GM12875 (cell line): ENCODE measurements around the gene MYO9A.

Source experiments
- H3K4me3 ChIP-seq: one replicate; pipeline ENCODE4 v1.5.1; 2011; ENCODE audit warnings: low read depth, low read length, control low read depth
- TF ChIP-seq, protein P1 (sequence below): IDR thresholded peaks from 2 replicates; pipeline ENCODE4 v1.5.1; 2011; ENCODE audit warnings: low read depth, mild to moderate bottlenecking, control low read depth, inconsistent platforms, low read length, moderate library complexity, borderline replicate concordance; ENCODE audit not compliant: insufficient read depth

Gene MYO9A

DNA sequence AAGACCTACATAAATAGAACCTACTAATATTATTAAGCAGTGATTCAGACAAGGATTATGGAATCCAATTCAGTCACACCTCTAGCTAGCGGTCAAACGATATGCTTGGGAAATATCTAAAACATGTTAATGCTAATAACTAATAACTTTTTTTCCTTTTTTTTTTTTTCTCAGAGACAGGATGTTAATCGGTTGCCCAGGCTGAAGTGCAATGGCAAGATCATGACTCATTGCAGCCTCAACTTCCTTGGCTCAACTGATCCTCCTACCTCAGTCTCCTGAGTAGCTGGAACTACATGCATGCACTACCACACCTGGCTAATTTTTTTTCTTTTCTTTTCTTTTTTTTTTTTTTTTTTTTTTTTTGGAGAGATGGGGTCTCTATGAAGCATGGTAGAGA lies 183.5 kb downstream of the MYO9A start:
- TF ChIP-seq, protein P1, sequence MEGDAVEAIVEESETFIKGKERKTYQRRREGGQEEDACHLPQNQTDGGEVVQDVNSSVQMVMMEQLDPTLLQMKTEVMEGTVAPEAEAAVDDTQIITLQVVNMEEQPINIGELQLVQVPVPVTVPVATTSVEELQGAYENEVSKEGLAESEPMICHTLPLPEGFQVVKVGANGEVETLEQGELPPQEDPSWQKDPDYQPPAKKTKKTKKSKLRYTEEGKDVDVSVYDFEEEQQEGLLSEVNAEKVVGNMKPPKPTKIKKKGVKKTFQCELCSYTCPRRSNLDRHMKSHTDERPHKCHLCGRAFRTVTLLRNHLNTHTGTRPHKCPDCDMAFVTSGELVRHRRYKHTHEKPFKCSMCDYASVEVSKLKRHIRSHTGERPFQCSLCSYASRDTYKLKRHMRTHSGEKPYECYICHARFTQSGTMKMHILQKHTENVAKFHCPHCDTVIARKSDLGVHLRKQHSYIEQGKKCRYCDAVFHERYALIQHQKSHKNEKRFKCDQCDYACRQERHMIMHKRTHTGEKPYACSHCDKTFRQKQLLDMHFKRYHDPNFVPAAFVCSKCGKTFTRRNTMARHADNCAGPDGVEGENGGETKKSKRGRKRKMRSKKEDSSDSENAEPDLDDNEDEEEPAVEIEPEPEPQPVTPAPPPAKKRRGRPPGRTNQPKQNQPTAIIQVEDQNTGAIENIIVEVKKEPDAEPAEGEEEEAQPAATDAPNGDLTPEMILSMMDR, result no peak
- H3K4me3 ChIP-seq, result no peak overlapping the region

DNA sequence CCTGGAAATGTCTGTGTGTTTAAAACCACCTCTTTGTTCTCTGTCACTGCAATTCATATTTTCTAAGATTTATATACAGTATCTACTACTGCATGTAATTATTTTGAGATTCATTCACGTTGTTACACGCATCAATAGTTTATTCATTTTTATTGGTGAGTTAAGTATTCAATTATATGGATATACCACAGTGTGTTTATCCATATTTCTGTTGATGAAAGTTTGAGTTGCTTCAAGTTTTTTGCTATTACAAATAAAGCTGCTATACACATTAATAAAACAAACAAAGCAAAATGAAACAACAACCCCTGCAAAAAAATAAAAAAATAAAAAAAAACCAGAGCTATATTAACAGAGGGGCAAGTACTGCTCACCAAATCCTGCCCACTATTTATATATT lies 185.3 kb downstream of the MYO9A start:
- TF ChIP-seq, protein P1, result no peak
- no peak overlapping the region for H3K4me3 ChIP-seq

DNA sequence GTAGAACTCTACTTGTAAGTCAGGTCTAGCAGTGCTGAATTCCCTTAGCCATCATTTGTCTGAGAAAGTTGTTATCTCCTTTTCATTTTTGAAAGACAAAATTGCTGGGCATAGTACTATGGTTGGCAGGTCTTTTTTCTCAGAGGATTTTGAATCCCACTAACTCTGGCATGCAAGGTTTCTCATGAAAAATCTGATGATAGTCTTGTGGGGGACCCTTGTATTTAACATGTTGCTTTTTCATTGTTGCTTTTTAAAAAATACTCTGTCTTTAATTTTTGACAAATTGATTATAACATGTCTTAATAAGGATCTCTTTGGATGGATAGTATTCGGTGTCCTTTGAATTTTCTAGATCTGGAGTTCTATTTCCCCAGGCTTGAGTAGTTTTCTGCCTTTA lies 186.7 kb downstream of the MYO9A start:
- TF ChIP-seq, protein P1, result no peak

DNA sequence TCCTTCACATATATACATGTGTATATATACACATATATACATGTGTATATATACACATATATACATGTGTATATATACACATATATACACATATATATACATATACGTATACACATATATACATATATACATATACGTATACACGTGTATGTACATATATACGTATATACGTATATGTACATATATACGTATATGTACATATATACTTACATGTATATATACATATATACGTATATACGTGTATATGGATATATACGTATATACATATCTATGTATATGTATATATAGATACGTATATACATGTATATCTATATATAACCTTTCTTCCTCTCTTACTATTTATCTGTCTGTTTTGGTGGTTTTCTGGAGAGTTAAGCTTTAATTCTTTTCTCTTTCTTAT lies 192.8 kb downstream of the MYO9A start:
- TF ChIP-seq, protein P1, result no peak
- no peak overlapping the region for H3K4me3 ChIP-seq

More for the DNA sequence above, 186.7 kb downstream of the MYO9A start:
- no peak overlapping the region for H3K4me3 ChIP-seq

DNA sequence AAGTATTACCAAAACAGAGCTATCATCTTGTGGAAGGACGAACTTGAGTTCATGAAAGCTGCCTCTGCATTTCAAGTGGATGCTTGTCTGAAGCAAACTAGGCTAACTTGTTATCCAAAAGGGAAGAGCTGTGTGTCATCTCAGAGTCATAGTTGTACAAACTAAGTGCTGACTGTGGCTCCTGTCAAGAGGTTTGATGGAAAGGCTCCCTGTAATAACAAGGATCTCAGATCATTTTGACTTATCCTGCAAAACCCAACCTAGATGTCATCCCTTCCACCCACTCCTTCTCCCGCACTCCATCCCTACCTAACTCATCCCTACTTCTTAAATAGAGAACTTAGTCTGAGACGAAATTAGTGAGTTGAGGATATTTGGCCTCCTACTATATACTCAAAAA lies 196.8 kb downstream of the MYO9A start:
- TF ChIP-seq, protein P1, result no peak
- H3K4me3 ChIP-seq, result no peak overlapping the region

DNA sequence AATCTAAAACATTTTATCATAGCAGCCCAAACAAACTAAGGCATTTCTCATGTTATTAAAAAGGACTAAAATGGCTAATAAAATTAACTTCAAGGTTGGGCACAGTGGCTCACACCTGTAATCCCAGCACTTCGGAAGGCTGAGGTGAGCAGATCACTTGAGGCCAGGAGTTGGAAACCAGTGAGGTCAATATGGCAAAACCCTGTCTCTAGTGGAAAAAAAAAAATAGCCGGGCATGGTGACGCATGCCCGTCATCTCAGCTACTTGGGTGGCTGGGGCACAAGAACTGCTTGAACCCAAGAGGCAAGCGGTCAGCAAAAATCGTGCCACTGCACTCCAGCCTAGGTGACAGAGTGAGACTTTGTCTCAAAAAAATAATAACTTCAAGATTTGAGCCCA lies 197.4 kb downstream of the MYO9A start:
- TF ChIP-seq, protein P1, result no peak
- H3K4me3 ChIP-seq, result no peak overlapping the region

DNA sequence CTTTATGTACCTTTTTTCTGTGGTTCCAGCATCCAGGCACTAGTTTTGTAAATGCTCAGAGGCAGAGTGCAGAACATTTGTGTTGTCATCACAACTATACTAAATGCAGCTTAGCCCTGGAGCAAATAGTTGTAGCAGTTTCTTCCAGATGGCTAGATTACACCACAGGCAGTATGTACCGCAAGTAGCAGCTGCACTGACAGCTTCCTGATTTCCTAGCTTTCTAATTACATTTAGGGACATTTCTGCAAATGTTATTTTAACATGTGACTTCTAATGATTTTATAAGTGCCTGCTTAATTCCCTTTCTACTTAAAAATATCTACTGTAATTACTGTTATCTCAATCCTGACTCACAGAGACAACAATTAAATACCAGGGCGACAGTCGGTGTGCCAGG lies 201.1 kb downstream of the MYO9A start:
- no peak overlapping the region for H3K4me3 ChIP-seq
- TF ChIP-seq, protein P1, result no peak
